DND-41 (cell line): Measurements from ENCODE around the gene DOCK7.
A peak's percentile ranks its signal among the peaks of the same experiment; 100 is the strongest.

Experiments used
- ATAC-seq: fragments of 200-7000 bp; cut with Tn5 transposase; 3 replicates; pipeline ENCODE4 v1.9.1; 2021; ENCODE audit warnings: low read depth; ENCODE audit not compliant: insufficient read depth
- DNase-seq: peaks from one replicate; pipeline ENCODE4 v3.0.0-alpha.2; 2020
- H2AFZ ChIP-seq: 2 replicates; pipeline ENCODE4 v1.6.0; 2012; ENCODE audit warnings: low read depth, low read length
- H3K27ac ChIP-seq: 2 replicates; pipeline ENCODE4 v1.5.1; 2012; ENCODE audit warnings: low read length, inconsistent platforms
- H3K27me3 ChIP-seq: fragments of 200-600 bp; sonication (generic); 2 replicates; pipeline ENCODE4 v1.6.0; 2012; ENCODE audit warnings: low read length, mild to moderate bottlenecking, inconsistent platforms; ENCODE audit not compliant: insufficient read depth, poor library complexity
- H3K36me3 ChIP-seq: 2 replicates; pipeline ENCODE4 v1.5.1; 2012; ENCODE audit warnings: low read length, inconsistent platforms; ENCODE audit not compliant: insufficient read depth
- H3K4me1 ChIP-seq: 2 replicates; pipeline ENCODE4 v1.5.1; 2012; ENCODE audit warnings: mild to moderate bottlenecking, low read length; ENCODE audit not compliant: insufficient read depth
- H3K4me2 ChIP-seq: 2 replicates; pipeline ENCODE4 v1.6.0; 2012; ENCODE audit warnings: mild to moderate bottlenecking, moderate library complexity, low read length, inconsistent platforms; ENCODE audit not compliant: insufficient read depth
- H3K4me3 ChIP-seq, 2 experiments: fragments of 200-600 bp in 1 of 2; shearing (Covaris generic) in 1 of 2; 2 replicates each; pipeline ENCODE4 v1.5.1; 2012 to 2016; ENCODE audit warnings: inconsistent platforms in 2 of 2, low read length in 2 of 2, mild to moderate bottlenecking in 2 of 2, low read depth in 1 of 2, moderate library complexity in 1 of 2
- H3K79me2 ChIP-seq: 2 replicates; pipeline ENCODE4 v1.6.0; 2012; ENCODE audit warnings: low read length, inconsistent platforms; ENCODE audit not compliant: insufficient read depth
- H3K9ac ChIP-seq: 2 replicates; pipeline ENCODE4 v1.6.0; 2012; ENCODE audit warnings: low read depth, mild to moderate bottlenecking, inconsistent platforms, low read length, moderate library complexity
- H3K9me3 ChIP-seq: 2 replicates; pipeline ENCODE4 v1.5.1; 2012; ENCODE audit warnings: low read length, moderate library complexity, mild to moderate bottlenecking, inconsistent platforms; ENCODE audit not compliant: insufficient read depth, severe bottlenecking
- H4K20me1 ChIP-seq: 2 replicates; pipeline ENCODE4 v1.6.0; 2012; ENCODE audit warnings: low read length; ENCODE audit not compliant: insufficient read depth
- CTCF ChIP-seq: IDR thresholded peaks from 2 replicates; pipeline ENCODE4 v1.5.1; 2012; ENCODE audit warnings: borderline replicate concordance, low read length, moderate library complexity, mild to moderate bottlenecking; ENCODE audit not compliant: poor library complexity, severe bottlenecking; ENCODE audit errors: extremely low read depth
- EZH2 ChIP-seq: IDR thresholded peaks from 3 replicates; pipeline ENCODE4 v1.6.1; 2012; ENCODE audit warnings: borderline replicate concordance, low read depth, mild to moderate bottlenecking, moderate library complexity, low read length, inconsistent platforms; ENCODE audit not compliant: severe bottlenecking

DOCK7 gene

GRCh38 chr1:62693123-62693522 is 4.9 kb upstream of the DOCK7 start:
- TF ChIP-seq CTCF (no peak), EZH2 (no peak)
- no peaks in the 10 kb centered on the region for H3K9me3 ChIP-seq
- H2AFZ ChIP-seq: no peak overlapping the region
- peaks cover 17% of the 10 kb centered on the region for H3K79me2 ChIP-seq
- no peak overlapping the region for H3K27ac ChIP-seq
- H3K9ac ChIP-seq: no peak overlapping the region
- DNase-seq (no peak), ATAC-seq (no peak)
- no peaks in the 10 kb centered on the region for H3K27me3 ChIP-seq
- H3K4me1 ChIP-seq: peaks cover 18% of the 10 kb centered on the region
- H3K36me3 ChIP-seq: no peaks in the 10 kb centered on the region
- H3K4me3 ChIP-seq: no peak overlapping the region
- H4K20me1 ChIP-seq: no peaks in the 10 kb centered on the region
- H3K4me2 ChIP-seq: no peak overlapping the region

GRCh38 chr1:62691062-62691844 is 3.1 kb upstream of the DOCK7 start:
- Histone ChIP-seq H3K9ac (no peak overlapping the region), H3K27me3 (no peaks in the 10 kb centered on the region), H3K9me3 (no peaks in the 10 kb centered on the region), H3K4me1 (peaks cover 30% of the 10 kb centered on the region), H4K20me1 (no peaks in the 10 kb centered on the region), H3K36me3 (no peaks in the 10 kb centered on the region), H3K4me2 (0 out of 2 replicates have a peak overlapping the region, but pooled peaks have one; percentile 1), H3K79me2 (peaks cover 32% of the 10 kb centered on the region), H3K27ac (no peak overlapping the region), H2AFZ (no peak overlapping the region), H3K4me3 (no peak overlapping the region)
- DNase-seq: no peak
- TF ChIP-seq EZH2 (no peak), CTCF (no peak)
- no peak for ATAC-seq

- peak overlapping the region; percentile 68 for H3K4me2 ChIP-seq
Measured at GRCh38 chr1:62689524-62689923, 1.3 kb upstream of the DOCK7 start.

More at GRCh38 chr1:62689524-62689923, 1.3 kb upstream of the DOCK7 start:
- H3K9me3 ChIP-seq: no peaks in the 10 kb centered on the region
- no peak for ATAC-seq
- H4K20me1 ChIP-seq: no peaks in the 10 kb centered on the region
- TF ChIP-seq CTCF (no peak), EZH2 (no peak)
- H3K79me2 ChIP-seq: peaks cover 44% of the 10 kb centered on the region
- H3K4me3 ChIP-seq: peak overlapping the region; percentile 8 to 90; a peak in 2 of 4 replicates
- H3K27me3 ChIP-seq: no peaks in the 10 kb centered on the region
- H2AFZ ChIP-seq: no peak overlapping the region
- no peaks in the 10 kb centered on the region for H3K36me3 ChIP-seq
- H3K9ac ChIP-seq: peak overlapping the region; percentile 28; the same call in 1 of the 2 replicates
- no peak overlapping the region for H3K27ac ChIP-seq
- H3K4me1 ChIP-seq: peaks cover 40% of the 10 kb centered on the region
- DNase-seq: no peak
